Body of pancreas (tissue), 4 donors: ENCODE data around the gene TBL1X. TPM values are rescaled to one million over a fixed set of nuclear protein-coding genes. Genes with fewer than 3 reads are reported as not detected.

ENCODE experiments used
- ATAC-seq: fragments of 150-250 bp; one replicate; pipeline ENCODE4 v1.9.1; 2016
- DNase-seq, 4 donors: peaks; one replicate each; pipeline ENCODE4 v3.0.0-alpha.2; 2019
- H3K27ac ChIP-seq, 4 donors: fragments of 200-600 bp; sonication (generic); 1 replicate in 3 of 4; 2 replicates in 1 of 4; pipeline versions ENCODE4 v1.5.1 to v1.6.1; 2016 to 2019; ENCODE audit warnings: mild to moderate bottlenecking in 1 of 4, mixed read lengths in 1 of 4, moderate library complexity in 1 of 4
- H3K27me3 ChIP-seq, 2 donors: fragments of 200-600 bp; sonication (generic); one replicate each; pipeline ENCODE4 v1.6.0; 2016; ENCODE audit warnings: mild to moderate bottlenecking in 1 of 2
- H3K36me3 ChIP-seq, 2 donors: fragments of 200-600 bp; sonication (generic); replicated peaks in 1 of 2; 2 replicates each; pipeline ENCODE4 v1.5.1; 2016; ENCODE audit warnings: low read depth in 2 of 2; ENCODE audit not compliant: insufficient read depth in 1 of 2
- H3K4me1 ChIP-seq: fragments of 200-600 bp; sonication (generic); one replicate; pipeline ENCODE4 v1.6.0; 2016
- H3K4me3 ChIP-seq, 2 donors: fragments of 200-600 bp; sonication (generic); 1 replicate in 1 of 2; 2 replicates in 1 of 2; pipeline ENCODE4 v1.5.1; 2016 to 2019
- H3K9me3 ChIP-seq, 3 donors: fragments of 200-600 bp; sonication (generic); 1 replicate in 2 of 3; 2 replicates in 1 of 3; pipeline ENCODE4 v1.5.1; 2016
- POLR2A ChIP-seq, 3 donors: fragments of 450-650 bp; IDR thresholded peaks; one replicate each; pipeline ENCODE4 v1.6.1; 2016; ENCODE audit warnings: antibody characterized with exemption in 3 of 3, mild to moderate bottlenecking in 2 of 3
- WGBS, 2 donors: methylation state at CpG; one replicate each; pipeline ENCODE4 v1.1.5; 2017; 5-methylcytosine and 5-hydroxymethylcytosine counted together
- intact Hi-C: fragments of 100-400 bp; cut with DNase I; formaldehyde crosslinking; loops from one replicate; pipeline ENCODE4 v1.15.1; 2023
- total RNA-seq, 2 donors: library from RNA; depleted of rRNA; stranded (reverse); fragments of >200 nt; gene quantifications; one replicate each; pipeline ENCODE4 v1.1.0, GENCODE V29; 2016
- TF ChIP-seq, protein P1 (sequence below), 7 experiments: fragments of 450-650 bp in 4 of 7; fragments of 200-600 bp in 3 of 7; sonication (generic) in 3 of 7; IDR thresholded peaks; one replicate each; pipeline ENCODE4 v1.5.1; 2016 to 2019; ENCODE audit warnings: antibody characterized with exemption in 7 of 7

The TBL1X gene
- total RNA-seq, 2 donors from 2014 or later, result 7.9 to 16.3 TPM

DNA sequence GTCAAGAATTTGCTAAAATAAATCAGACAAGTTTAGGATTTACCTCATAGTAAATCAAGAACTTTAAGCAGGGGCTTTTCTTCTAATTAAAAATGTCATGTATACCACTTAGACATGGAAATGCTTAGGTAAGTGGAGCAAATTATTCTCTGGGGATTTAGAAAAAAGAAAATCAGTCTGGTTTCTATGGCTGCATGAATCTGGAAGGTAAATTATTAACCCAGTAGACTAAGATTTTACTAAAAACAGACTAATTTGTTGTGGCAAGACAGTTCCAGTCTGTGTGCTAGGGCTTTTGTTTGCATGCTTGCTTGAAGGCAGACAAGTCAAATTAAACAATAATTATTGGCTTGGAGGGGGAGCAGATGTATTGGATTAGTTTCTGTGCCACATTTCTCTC, 140.6 kb downstream of the TBL1X start:
- TF ChIP-seq POLR2A (IDR thresholded peaks at IDR 0.05), result no peak
- TF ChIP-seq, protein P1, sequence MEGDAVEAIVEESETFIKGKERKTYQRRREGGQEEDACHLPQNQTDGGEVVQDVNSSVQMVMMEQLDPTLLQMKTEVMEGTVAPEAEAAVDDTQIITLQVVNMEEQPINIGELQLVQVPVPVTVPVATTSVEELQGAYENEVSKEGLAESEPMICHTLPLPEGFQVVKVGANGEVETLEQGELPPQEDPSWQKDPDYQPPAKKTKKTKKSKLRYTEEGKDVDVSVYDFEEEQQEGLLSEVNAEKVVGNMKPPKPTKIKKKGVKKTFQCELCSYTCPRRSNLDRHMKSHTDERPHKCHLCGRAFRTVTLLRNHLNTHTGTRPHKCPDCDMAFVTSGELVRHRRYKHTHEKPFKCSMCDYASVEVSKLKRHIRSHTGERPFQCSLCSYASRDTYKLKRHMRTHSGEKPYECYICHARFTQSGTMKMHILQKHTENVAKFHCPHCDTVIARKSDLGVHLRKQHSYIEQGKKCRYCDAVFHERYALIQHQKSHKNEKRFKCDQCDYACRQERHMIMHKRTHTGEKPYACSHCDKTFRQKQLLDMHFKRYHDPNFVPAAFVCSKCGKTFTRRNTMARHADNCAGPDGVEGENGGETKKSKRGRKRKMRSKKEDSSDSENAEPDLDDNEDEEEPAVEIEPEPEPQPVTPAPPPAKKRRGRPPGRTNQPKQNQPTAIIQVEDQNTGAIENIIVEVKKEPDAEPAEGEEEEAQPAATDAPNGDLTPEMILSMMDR (IDR thresholded peaks at IDR 0.05), result no peak
- peaks cover 3% of the 10 kb centered on the region for H3K4me1 ChIP-seq
- H3K27ac ChIP-seq, result no peak overlapping the region
- H3K36me3 ChIP-seq, result no peaks in the 10 kb centered on the region
- intact Hi-C loops, result no loop called here
- DNase-seq (no peak), ATAC-seq (no peak)
- no peaks in the 10 kb centered on the region for H3K9me3 ChIP-seq
- no peaks in the 10 kb centered on the region for H3K27me3 ChIP-seq
- no peak overlapping the region for H3K4me3 ChIP-seq

DNA sequence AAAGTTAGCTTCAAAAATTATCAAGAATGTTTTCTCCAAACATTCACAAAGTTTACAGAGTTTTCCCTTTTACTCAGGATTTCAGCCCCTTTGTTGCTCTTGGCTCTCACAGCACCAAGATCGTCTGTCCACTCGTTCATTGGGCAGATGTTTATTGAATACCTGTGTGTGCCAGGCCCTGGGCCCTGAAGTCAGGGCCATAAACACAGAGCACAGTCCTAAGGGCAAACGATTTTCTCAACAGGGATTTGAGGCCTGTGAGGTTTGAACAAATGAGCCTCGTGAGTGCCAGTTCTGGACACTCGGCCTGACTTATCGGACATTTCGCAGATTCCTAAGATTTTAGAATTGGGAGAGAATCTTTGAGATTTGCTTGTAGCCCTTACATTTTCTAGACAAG, 142.1 kb downstream of the TBL1X start:
- ATAC-seq (no peak), DNase-seq (no peak)
- Histone ChIP-seq H3K27me3 (no peaks in the 10 kb centered on the region), H3K36me3 (no peaks in the 10 kb centered on the region), H3K9me3 (no peaks in the 10 kb centered on the region), H3K4me1 (peaks cover 10% of the 10 kb centered on the region), H3K27ac (no peak overlapping the region), H3K4me3 (no peak overlapping the region)
- intact Hi-C loops, result no loop called here
- TF ChIP-seq POLR2A (IDR thresholded peaks at IDR 0.05), result no peak
- TF ChIP-seq, protein P1 (IDR thresholded peaks at IDR 0.05), result no peak
- 53 to 65% methylated on average over 5 to 7 of the region's 7 CpGs for WGBS, 2 donors

DNA sequence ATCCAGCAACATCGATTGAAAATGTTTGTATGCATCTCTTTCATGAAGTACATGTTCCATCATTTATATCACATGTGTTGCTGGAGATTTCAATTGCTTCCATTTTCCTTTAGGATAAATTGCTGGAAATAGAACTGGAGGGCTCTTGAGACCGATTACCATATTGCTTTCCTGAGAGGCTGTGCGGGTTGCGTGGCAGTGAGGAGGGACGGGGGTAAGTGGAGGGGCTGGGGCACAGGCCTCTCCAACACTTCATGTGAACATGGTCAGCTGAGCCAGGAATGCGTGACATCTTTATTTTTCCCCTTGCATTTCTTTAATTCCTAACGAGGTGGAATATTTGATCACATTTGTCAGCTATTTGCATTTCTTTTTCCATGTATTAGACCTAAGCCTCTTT, 144.6 kb downstream of the TBL1X start:
- ATAC-seq (no peak), DNase-seq (no peak)
- H3K4me1 ChIP-seq, result peaks cover 10% of the 10 kb centered on the region
- no peak overlapping the region for H3K4me3 ChIP-seq
- no peaks in the 10 kb centered on the region for H3K9me3 ChIP-seq
- TF ChIP-seq POLR2A (IDR thresholded peaks at IDR 0.05), result no peak
- TF ChIP-seq, protein P1 (IDR thresholded peaks at IDR 0.05), result no peak
- no peaks in the 10 kb centered on the region for H3K27me3 ChIP-seq
- intact Hi-C loops, result no loop called here
- no peaks in the 10 kb centered on the region for H3K36me3 ChIP-seq
- 86 to 88% methylated on average over 7 of the region's 7 CpGs for WGBS, 2 donors
- no peak overlapping the region for H3K27ac ChIP-seq

DNA sequence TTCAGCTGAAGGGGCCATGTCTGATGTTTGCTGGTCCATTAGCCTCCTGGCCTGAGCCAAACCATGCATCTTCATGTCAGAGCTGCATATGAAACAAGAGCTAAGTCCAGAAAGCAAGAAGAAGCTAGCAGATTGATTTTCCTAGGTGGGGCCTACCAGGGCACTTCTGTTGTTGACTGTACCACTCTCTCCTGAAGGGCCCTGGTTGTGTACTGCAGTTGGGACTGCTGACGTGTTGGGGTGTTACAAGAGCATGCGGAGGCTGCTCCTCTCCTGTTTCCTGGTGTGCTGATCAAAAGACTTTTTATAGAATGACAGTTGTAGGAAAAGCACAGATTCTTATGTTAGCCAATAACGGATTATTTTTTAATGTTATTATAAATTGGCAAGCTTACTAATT, 145.1 kb downstream of the TBL1X start:
- 96 to 97% methylated on average over 3 of the region's 3 CpGs for WGBS, 2 donors
- ATAC-seq, result no peak
- H3K27ac ChIP-seq, result no peak overlapping the region

More for the DNA sequence above, 145.1 kb downstream of the TBL1X start:
- Histone ChIP-seq H3K27me3 (no peaks in the 10 kb centered on the region), H3K4me3 (no peak overlapping the region), H3K4me1 (peaks cover 10% of the 10 kb centered on the region), H3K9me3 (no peaks in the 10 kb centered on the region), H3K36me3 (no peaks in the 10 kb centered on the region)
- intact Hi-C loops, result no loop called here
- TF ChIP-seq POLR2A (IDR thresholded peaks at IDR 0.05), result no peak
- TF ChIP-seq, protein P1 (IDR thresholded peaks at IDR 0.05), result no peak
- no peak for DNase-seq
